ENCODE data around the gene MISP. TPM values are rescaled to one million over a fixed set of nuclear protein-coding genes. Genes with fewer than 3 reads are reported as not detected.

The MISP gene
- total RNA-seq, 1 donor from 2014 or later, result 0.49 TPM

DNA sequence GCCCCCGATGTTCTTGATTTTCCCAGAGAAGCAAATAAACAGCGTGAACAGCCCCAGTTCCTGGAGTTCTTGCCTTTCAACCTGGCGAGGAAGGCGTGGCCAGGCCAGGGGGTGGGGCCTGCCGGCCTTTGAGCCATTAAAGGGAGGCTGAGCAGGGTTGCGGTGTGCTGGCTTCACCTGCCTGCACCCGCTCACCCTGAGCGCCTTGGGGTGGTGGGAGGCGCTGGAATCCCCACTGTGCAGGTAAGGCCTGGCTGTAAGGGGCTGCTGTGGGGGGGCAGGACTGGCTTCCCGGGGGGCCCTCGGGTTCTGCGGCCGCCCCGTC lies 2.7 kb upstream of the MISP start:
- Histone ChIP-seq H3K27me3 (no peaks in the 10 kb centered on the region), H3K4me1 (peaks cover 24% of the 10 kb centered on the region), H3K27ac (no peak overlapping the region), H3K4me3 (no peak overlapping the region), H3K9me3 (no peaks in the 10 kb centered on the region), H3K36me3 (peaks cover 0 to under 1% of the 10 kb centered on the region in 2 donors)
- intact Hi-C loops (cut with DNase I), result no loop called here
- no peak for DNase-seq (ENCODE audit: extremely low spot score in 2 of 2)
- no peak for TF ChIP-seq CTCF (IDR thresholded peaks at IDR 0.05)

- no peaks in the 10 kb centered on the region for H3K27me3 ChIP-seq
- no peak overlapping the region for H3K4me3 ChIP-seq
- no peaks in the 10 kb centered on the region for H3K36me3 ChIP-seq
- intact Hi-C loops (cut with DNase I), result no loop called here
- no peak overlapping the region for H3K27ac ChIP-seq
- H3K4me1 ChIP-seq, result peaks cover 24% of the 10 kb centered on the region
- no peaks in the 10 kb centered on the region for H3K9me3 ChIP-seq
- no peak for TF ChIP-seq CTCF (IDR thresholded peaks at IDR 0.05)
- no peak for TF ChIP-seq POLR2A (IDR thresholded peaks at IDR 0.05)
- TF ChIP-seq POLR2AphosphoS5 (IDR thresholded peaks at IDR 0.05; ENCODE audit: insufficient read depth in 1 of 2, low read depth in 1 of 2), result no peak
- no peak for DNase-seq (ENCODE audit: extremely low spot score in 2 of 2)
These were observed 1.1 kb upstream of the MISP start for GRCh38 chr19:749811-750210.

GRCh38 chr19:751501-752341 lies 809 bp downstream of the MISP start:
- Histone ChIP-seq H3K36me3 (no peaks in the 10 kb centered on the region), H3K4me1 (peaks cover 24% of the 10 kb centered on the region), H3K4me3 (no peak overlapping the region), H3K9me3 (no peaks in the 10 kb centered on the region), H3K27ac (peak overlapping the region; percentile 77), H3K27me3 (no peaks in the 10 kb centered on the region)
- intact Hi-C loops (cut with DNase I), result no loop called here
- DNase-seq (ENCODE audit: extremely low spot score in 2 of 2), result no peak
- TF ChIP-seq POLR2AphosphoS5 (IDR thresholded peaks at IDR 0.05; ENCODE audit: insufficient read depth in 1 of 2, low read depth in 1 of 2) (no peak), POLR2A (IDR thresholded peaks at IDR 0.05) (no peak), CTCF (IDR thresholded peaks at IDR 0.05) (no peak)

DNA sequence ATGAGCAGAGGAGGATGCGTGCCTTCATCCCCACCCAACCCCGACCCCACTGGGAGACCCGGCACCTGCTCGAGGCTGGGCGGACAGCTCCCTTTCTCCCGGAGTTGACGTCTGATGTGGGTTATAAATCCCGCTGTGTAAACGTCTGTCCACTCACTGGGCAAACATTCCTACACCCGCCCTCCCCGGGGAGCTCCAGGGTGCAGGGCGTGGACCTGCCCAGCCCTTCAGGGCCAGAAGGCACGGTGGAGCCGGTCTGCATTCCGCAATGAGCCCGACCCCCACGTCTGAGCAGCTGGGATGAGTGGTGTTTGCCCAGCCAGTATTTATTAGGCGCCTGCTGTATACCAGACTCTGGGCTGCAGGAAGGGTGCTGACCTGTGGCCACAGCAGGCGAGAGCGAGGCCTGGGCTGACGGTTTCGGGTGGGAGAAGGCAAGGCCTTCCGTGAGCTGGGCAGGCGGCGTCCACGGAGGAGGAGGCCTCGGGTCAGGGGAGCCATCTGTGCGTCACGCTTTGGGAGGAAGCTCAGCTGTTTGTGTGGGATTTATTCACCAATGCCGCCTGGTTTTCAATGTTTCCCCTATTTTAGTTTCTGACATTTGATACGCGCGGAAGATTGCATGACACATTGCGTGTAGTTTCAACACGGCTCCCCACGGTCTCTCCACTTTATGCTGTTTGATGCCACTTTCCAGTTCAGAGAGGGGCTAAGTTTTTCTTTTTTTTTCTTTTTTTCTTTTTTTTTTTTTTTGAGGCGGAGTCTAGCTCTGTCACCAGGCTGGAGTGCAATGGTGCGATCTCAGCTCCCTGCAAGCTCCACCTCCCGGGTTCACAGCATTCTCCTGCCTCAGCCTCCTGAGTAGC lies 2.0 kb downstream of the MISP start:
- DNase-seq (ENCODE audit: extremely low spot score in 2 of 2), result no peak
- Histone ChIP-seq H3K9me3 (no peaks in the 10 kb centered on the region), H3K4me3 (no peak overlapping the region), H3K36me3 (no peaks in the 10 kb centered on the region), H3K27ac (peak overlapping the region; percentile 77), H3K4me1 (peaks cover 24% of the 10 kb centered on the region), H3K27me3 (no peaks in the 10 kb centered on the region)
- intact Hi-C loops (cut with DNase I), result no loop called here
- TF ChIP-seq POLR2A (IDR thresholded peaks at IDR 0.05), result no peak
- peak in 1 of 2 donors; percentile 66 for TF ChIP-seq POLR2AphosphoS5 (IDR thresholded peaks at IDR 0.05; ENCODE audit: insufficient read depth in 1 of 2, low read depth in 1 of 2)
- TF ChIP-seq CTCF (IDR thresholded peaks at IDR 0.05), result no peak

DNA sequence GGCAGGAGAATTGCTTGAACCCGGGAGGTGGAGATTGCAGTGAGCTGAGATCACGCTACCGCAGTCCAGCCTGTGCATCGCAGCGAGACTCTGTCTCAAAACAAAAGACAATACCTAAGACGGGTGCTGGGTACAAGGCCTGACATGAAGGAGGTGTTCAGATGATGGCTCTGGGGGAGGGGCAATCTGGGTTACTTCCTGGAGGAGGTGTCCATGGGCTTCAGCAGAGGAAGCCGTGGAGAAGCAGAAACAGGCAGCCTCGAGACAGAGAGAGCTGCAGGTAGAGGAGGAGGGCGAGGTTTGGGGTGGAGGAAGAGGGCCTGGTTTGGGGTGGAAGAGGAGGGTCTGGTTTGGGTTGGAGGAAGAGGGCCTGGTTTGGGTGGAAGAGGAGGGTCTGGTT lies 3.6 kb downstream of the MISP start:
- Histone ChIP-seq H3K4me1 (peaks cover 24% of the 10 kb centered on the region), H3K9me3 (peaks cover 3% of the 10 kb centered on the region), H3K27me3 (no peaks in the 10 kb centered on the region), H3K27ac (peak overlapping the region; percentile 77), H3K36me3 (no peaks in the 10 kb centered on the region), H3K4me3 (no peak overlapping the region)
- TF ChIP-seq POLR2A (IDR thresholded peaks at IDR 0.05), result no peak
- no peak for TF ChIP-seq POLR2AphosphoS5 (IDR thresholded peaks at IDR 0.05; ENCODE audit: insufficient read depth in 1 of 2, low read depth in 1 of 2)
- no peak for TF ChIP-seq CTCF (IDR thresholded peaks at IDR 0.05)
- intact Hi-C loops (cut with DNase I), result no loop called here
- no peak for DNase-seq (ENCODE audit: extremely low spot score in 2 of 2)

All from vagina (tissue), 2 donors.